Measurements from ENCODE around the gene NLRC5. TPM values are rescaled to one million over a fixed set of nuclear protein-coding genes. Genes with fewer than 3 reads are reported as not detected.

Gene NLRC5
- total RNA-seq, 2 experiments from 2014 or later: 135 to 153 TPM

DNA sequence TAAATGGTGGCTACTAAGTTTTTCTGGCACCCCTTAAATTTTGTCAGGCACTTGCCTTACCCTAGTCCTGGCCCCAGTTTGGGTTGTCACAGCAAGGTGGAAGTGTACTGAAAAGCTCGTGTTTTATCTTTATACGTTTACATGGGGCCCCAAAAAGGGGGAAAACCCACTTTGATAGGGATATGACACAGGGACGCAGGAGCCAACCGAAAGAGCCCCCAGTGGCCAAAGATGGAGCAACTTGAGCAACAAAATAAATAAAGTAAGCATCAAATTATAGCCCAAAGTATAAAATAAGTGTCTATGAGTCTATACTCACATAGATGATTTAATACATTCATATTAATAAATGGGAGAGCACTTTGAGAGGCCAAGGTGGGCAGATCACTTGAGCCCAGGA, 32.6 kb upstream of the NLRC5 start:
- ATAC-seq (peak; percentile 66), DNase-seq (peak; percentile 54)
- TF ChIP-seq, protein P1, sequence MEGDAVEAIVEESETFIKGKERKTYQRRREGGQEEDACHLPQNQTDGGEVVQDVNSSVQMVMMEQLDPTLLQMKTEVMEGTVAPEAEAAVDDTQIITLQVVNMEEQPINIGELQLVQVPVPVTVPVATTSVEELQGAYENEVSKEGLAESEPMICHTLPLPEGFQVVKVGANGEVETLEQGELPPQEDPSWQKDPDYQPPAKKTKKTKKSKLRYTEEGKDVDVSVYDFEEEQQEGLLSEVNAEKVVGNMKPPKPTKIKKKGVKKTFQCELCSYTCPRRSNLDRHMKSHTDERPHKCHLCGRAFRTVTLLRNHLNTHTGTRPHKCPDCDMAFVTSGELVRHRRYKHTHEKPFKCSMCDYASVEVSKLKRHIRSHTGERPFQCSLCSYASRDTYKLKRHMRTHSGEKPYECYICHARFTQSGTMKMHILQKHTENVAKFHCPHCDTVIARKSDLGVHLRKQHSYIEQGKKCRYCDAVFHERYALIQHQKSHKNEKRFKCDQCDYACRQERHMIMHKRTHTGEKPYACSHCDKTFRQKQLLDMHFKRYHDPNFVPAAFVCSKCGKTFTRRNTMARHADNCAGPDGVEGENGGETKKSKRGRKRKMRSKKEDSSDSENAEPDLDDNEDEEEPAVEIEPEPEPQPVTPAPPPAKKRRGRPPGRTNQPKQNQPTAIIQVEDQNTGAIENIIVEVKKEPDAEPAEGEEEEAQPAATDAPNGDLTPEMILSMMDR (IDR thresholded peaks at IDR 0.05): no peak
- ChIA-PET POLR2A (interaction anchor here (0.7 to 1.0 kb wide), 2 partner anchors 9 to 43 kb away, joined by 3 read pairs; no protein-coding TSS in a partner anchor), CTCF (interaction anchor here (1.0 to 7.1 kb wide), 6 partner anchors 7 to 116 kb away, joined by 3 to 93 read pairs (median 4); partner anchors contain the start of gene CETP)
- no peaks in the 10 kb centered on the region for H3K27me3 Mint-ChIP-seq
- intact Hi-C loops (cut with micrococcal nuclease): no loop called here
- H3K4me3 Mint-ChIP-seq: no peak overlapping the region
- no peaks in the 10 kb centered on the region for H3K36me3 Mint-ChIP-seq (ENCODE audit: low read depth)
- H3K9me3 Mint-ChIP-seq: no peaks in the 10 kb centered on the region
- no peaks in the 10 kb centered on the region for H3K4me1 Mint-ChIP-seq (ENCODE audit: low read depth)
- no peak overlapping the region for H3K27ac Mint-ChIP-seq

GRCh38 chr16:56960681-56961281, 28.6 kb upstream of the NLRC5 start:
- DNase-seq: no peak
- ChIA-PET CTCF (interaction anchor here (0.9 to 7.0 kb wide), 5 partner anchors 8 to 93 kb away, joined by 3 to 93 read pairs (median 7); no protein-coding TSS in a partner anchor), POLR2A (interaction anchor here (0.6 to 1.1 kb wide), 3 partner anchors 21 to 525 kb away, joined by 3 read pairs; no protein-coding TSS in a partner anchor)
- H3K27ac Mint-ChIP-seq: no peak overlapping the region
- TF ChIP-seq, protein P1 (IDR thresholded peaks at IDR 0.05): no peak
- no peak for ATAC-seq
- no peaks in the 10 kb centered on the region for H3K27me3 Mint-ChIP-seq
- no peak overlapping the region for H3K4me3 Mint-ChIP-seq
- no peaks in the 10 kb centered on the region for H3K9me3 Mint-ChIP-seq
- H3K4me1 Mint-ChIP-seq (ENCODE audit: low read depth): peaks cover 16% of the 10 kb centered on the region
- no peaks in the 10 kb centered on the region for H3K36me3 Mint-ChIP-seq (ENCODE audit: low read depth)
- intact Hi-C loops (cut with micrococcal nuclease): loop anchor here (10.0 kb wide), 1 partner anchor 224 kb away; the partner anchor contains the start of genes PSME3IP1 and RSPRY1

GRCh38 chr16:56961386-56961785, 28.0 kb upstream of the NLRC5 start:
- intact Hi-C loops (cut with micrococcal nuclease): loop anchor here (10.0 kb wide), 1 partner anchor 223 kb away; the partner anchor contains the start of genes PSME3IP1 and RSPRY1
- H3K27me3 Mint-ChIP-seq: no peaks in the 10 kb centered on the region
- CTCF ChIA-PET: interaction anchor here (0.9 to 7.0 kb wide), 6 partner anchors 8 to 94 kb away, joined by 3 to 93 read pairs (median 30); no protein-coding TSS in a partner anchor
- H3K4me3 Mint-ChIP-seq: no peak overlapping the region
- TF ChIP-seq, protein P1 (IDR thresholded peaks at IDR 0.05): no peak
- peaks cover 22% of the 10 kb centered on the region for H3K4me1 Mint-ChIP-seq (ENCODE audit: low read depth)
- ATAC-seq (no peak), DNase-seq (no peak)
- H3K9me3 Mint-ChIP-seq: no peaks in the 10 kb centered on the region
- no peaks in the 10 kb centered on the region for H3K36me3 Mint-ChIP-seq (ENCODE audit: low read depth)
- no peak overlapping the region for H3K27ac Mint-ChIP-seq
- POLR2A ChIA-PET: interaction anchor here (0.6 to 1.1 kb wide), 3 partner anchors 22 to 524 kb away, joined by 3 read pairs; no protein-coding TSS in a partner anchor

GRCh38 chr16:56961851-56962281, 27.5 kb upstream of the NLRC5 start, which contains the start of gene CETP:
Gene CETP (plus strand): TSS chr16:56961950. CDS start chr16:56961980, 30 bp downstream.
- H3K36me3 Mint-ChIP-seq (ENCODE audit: low read depth): no peaks in the 10 kb centered on the region
- no peaks in the 10 kb centered on the region for H3K9me3 Mint-ChIP-seq
- H3K27me3 Mint-ChIP-seq: no peaks in the 10 kb centered on the region
- ATAC-seq: no peak
- intact Hi-C loops (cut with micrococcal nuclease): loop anchor here (10.0 kb wide), 1 partner anchor 223 kb away; the partner anchor contains the start of genes PSME3IP1 and RSPRY1
- TF ChIP-seq, protein P1 (IDR thresholded peaks at IDR 0.05): no peak
- DNase-seq: no peak
- H3K4me1 Mint-ChIP-seq (ENCODE audit: low read depth): peaks cover 22% of the 10 kb centered on the region
- ChIA-PET CTCF (interaction anchor here (0.9 to 7.0 kb wide), 6 partner anchors 9 to 94 kb away, joined by 3 to 93 read pairs (median 30); no protein-coding TSS in a partner anchor), POLR2A (interaction anchor here (0.8 to 1.1 kb wide), 3 partner anchors 17 to 80 kb away, joined by 3 read pairs; no protein-coding TSS in a partner anchor)
- H3K27ac Mint-ChIP-seq: no peak within 1 kb of the TSS
- no peak within 1 kb of the TSS for H3K4me3 Mint-ChIP-seq
